Measurements from ENCODE around the gene OR2A1.
"Not testable (repeated sequence)": the region's sequence is repeated elsewhere in the genome, so short reads cannot be mapped to it uniquely, and the experiment has no call there.

GRCh38 chr7:144275281-144275680 is 36.9 kb upstream of the OR2A1 start:
- not testable (repeated sequence) for TF ChIP-seq GABPA (IDR thresholded peaks at IDR 0.05; ENCODE audit: low read depth); POLR2AphosphoS5 (IDR thresholded peaks at IDR 0.05; ENCODE audit: low read depth, low read length); RFX5 (IDR thresholded peaks at IDR 0.05; ENCODE audit: low read length); CHD2 (IDR thresholded peaks at IDR 0.05; ENCODE audit: low read length, partially characterized antibody); PBX3 (IDR thresholded peaks at IDR 0.05); SIN3A (IDR thresholded peaks at IDR 0.05; ENCODE audit: borderline replicate concordance, low read depth, low read length)
- TF ChIP-seq, protein P1, sequence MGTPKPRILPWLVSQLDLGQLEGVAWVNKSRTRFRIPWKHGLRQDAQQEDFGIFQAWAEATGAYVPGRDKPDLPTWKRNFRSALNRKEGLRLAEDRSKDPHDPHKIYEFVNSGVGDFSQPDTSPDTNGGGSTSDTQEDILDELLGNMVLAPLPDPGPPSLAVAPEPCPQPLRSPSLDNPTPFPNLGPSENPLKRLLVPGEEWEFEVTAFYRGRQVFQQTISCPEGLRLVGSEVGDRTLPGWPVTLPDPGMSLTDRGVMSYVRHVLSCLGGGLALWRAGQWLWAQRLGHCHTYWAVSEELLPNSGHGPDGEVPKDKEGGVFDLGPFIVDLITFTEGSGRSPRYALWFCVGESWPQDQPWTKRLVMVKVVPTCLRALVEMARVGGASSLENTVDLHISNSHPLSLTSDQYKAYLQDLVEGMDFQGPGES (IDR thresholded peaks at IDR 0.05; ENCODE audit: low read depth, low read length), result not testable (repeated sequence)
- TF ChIP-seq, protein P2, sequence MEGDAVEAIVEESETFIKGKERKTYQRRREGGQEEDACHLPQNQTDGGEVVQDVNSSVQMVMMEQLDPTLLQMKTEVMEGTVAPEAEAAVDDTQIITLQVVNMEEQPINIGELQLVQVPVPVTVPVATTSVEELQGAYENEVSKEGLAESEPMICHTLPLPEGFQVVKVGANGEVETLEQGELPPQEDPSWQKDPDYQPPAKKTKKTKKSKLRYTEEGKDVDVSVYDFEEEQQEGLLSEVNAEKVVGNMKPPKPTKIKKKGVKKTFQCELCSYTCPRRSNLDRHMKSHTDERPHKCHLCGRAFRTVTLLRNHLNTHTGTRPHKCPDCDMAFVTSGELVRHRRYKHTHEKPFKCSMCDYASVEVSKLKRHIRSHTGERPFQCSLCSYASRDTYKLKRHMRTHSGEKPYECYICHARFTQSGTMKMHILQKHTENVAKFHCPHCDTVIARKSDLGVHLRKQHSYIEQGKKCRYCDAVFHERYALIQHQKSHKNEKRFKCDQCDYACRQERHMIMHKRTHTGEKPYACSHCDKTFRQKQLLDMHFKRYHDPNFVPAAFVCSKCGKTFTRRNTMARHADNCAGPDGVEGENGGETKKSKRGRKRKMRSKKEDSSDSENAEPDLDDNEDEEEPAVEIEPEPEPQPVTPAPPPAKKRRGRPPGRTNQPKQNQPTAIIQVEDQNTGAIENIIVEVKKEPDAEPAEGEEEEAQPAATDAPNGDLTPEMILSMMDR (IDR thresholded peaks at IDR 0.05), result not testable (repeated sequence)
- TF ChIP-seq, protein P3, sequence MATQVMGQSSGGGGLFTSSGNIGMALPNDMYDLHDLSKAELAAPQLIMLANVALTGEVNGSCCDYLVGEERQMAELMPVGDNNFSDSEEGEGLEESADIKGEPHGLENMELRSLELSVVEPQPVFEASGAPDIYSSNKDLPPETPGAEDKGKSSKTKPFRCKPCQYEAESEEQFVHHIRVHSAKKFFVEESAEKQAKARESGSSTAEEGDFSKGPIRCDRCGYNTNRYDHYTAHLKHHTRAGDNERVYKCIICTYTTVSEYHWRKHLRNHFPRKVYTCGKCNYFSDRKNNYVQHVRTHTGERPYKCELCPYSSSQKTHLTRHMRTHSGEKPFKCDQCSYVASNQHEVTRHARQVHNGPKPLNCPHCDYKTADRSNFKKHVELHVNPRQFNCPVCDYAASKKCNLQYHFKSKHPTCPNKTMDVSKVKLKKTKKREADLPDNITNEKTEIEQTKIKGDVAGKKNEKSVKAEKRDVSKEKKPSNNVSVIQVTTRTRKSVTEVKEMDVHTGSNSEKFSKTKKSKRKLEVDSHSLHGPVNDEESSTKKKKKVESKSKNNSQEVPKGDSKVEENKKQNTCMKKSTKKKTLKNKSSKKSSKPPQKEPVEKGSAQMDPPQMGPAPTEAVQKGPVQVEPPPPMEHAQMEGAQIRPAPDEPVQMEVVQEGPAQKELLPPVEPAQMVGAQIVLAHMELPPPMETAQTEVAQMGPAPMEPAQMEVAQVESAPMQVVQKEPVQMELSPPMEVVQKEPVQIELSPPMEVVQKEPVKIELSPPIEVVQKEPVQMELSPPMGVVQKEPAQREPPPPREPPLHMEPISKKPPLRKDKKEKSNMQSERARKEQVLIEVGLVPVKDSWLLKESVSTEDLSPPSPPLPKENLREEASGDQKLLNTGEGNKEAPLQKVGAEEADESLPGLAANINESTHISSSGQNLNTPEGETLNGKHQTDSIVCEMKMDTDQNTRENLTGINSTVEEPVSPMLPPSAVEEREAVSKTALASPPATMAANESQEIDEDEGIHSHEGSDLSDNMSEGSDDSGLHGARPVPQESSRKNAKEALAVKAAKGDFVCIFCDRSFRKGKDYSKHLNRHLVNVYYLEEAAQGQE (IDR thresholded peaks at IDR 0.05; ENCODE audit: low read depth, low read length), result not testable (repeated sequence)
